ENCODE measurements around the gene GGCX.
"Not testable (repeated sequence)": the region's sequence is repeated elsewhere in the genome, so short reads cannot be mapped to it uniquely, and the experiment has no call there.

Gene GGCX

DNA sequence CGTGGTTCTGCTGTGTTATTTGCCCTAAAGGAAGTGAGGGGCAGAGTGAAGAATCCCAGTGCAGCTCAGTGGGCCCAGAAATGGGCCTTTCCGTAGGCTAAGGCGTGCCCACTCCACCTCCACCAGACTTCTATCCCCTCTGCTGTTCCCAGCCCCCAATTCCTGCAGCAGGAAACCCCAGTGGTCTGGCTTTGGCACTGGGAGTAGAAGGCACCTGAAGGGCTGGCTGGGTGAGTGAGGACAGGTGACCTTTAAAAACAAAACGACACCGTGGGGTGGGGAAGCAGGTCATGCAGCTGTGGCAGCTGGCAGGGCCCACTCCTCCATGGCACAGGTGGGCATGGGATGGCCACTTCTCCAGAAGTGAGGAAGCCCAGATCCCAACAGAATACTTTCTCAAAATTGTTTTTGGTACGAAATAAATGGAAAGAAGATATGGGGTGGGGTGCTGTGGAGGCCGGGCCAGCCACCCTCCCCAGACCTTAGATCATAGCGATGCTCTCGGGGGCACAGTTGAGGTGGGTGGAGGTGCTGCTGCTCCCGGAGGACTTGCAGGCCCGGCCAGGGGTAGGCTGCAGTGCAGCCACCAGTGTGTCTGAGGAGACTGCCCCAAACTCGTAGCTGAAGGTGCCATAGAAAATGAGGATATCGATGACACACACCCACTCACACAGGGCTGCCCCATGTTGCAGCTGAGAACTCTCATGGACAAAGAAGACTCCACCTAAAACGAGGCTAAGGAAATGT, 37.5 kb upstream of the GGCX start:
- Histone ChIP-seq H3K9ac (ENCODE audit: low read depth, low read length) (no peak overlapping the region), H3K4me1 (ENCODE audit: insufficient read depth, low read length) (no peaks in the 10 kb centered on the region), H3K36me3 (ENCODE audit: insufficient read depth, low read length) (peaks cover 2% of the 10 kb centered on the region; the same call in 1 of the 2 replicates), H3K9me3 (ENCODE audit: control insufficient read depth, insufficient read depth, low read length) (no peaks in the 10 kb centered on the region)

DNA sequence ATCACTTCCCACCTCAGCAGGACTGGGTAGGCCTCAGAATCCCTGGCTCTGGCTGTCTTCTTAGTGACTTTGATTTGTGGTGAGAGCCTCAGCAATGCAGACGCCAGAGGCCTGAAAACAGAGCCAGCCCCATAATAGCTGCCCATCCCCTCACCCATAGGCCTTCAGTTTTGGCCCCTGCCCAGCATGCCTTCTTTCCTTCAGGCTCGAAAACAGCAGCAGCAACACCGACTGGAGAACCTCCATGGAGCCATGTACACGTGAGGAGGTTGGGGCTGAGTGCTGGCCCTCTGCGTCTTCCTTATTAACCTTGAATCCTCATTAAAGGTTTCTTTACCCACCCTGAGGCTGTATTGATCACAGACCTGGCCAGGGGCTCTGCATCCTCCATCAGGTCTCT, 35.9 kb upstream of the GGCX start:
- Histone ChIP-seq H3K9me3 (ENCODE audit: control insufficient read depth, insufficient read depth, low read length) (no peaks in the 10 kb centered on the region), H3K36me3 (ENCODE audit: insufficient read depth, low read length) (peaks cover 2% of the 10 kb centered on the region; the same call in 1 of the 2 replicates), H3K9ac (ENCODE audit: low read depth, low read length) (no peak overlapping the region), H3K4me1 (ENCODE audit: insufficient read depth, low read length) (no peaks in the 10 kb centered on the region)

DNA sequence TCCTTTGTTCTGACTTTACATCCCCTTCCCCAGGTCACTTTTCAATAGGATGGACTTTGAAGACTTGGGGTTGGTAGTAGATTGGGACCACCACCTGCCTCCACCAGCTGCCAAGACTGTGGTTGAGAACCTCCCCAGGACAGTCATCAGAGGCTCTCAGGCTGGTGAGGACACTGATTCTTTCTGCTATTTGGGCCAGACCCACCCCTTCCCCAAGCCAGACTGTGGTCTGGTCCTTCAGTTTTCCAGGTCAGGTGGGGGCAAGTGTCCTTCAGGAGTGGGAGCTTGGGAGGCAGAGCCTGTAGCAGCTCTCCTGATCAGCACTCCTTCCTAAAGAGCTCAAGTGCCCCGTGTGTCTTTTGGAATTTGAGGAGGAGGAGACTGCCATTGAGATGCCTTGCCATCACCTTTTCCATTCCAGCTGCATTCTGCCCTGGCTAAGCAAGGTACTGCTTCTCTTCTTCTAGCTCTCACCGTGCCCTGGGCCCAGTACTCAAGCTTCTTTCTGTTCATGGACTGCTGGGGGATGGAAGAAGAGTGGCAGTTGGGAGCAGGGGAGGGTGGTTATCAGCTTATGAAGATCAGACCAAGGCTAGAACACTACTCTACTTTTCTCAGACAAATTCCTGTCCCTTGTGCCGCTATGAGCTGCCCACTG, 35.3 kb upstream of the GGCX start:
- Histone ChIP-seq H3K9me3 (ENCODE audit: control insufficient read depth, insufficient read depth, low read length) (no peaks in the 10 kb centered on the region), H3K4me1 (ENCODE audit: insufficient read depth, low read length) (no peaks in the 10 kb centered on the region), H3K9ac (ENCODE audit: low read depth, low read length) (peak overlapping the region; percentile 75; the same call in 1 of the 2 replicates), H3K36me3 (ENCODE audit: insufficient read depth, low read length) (peaks cover 2% of the 10 kb centered on the region; the same call in 1 of the 2 replicates)

DNA sequence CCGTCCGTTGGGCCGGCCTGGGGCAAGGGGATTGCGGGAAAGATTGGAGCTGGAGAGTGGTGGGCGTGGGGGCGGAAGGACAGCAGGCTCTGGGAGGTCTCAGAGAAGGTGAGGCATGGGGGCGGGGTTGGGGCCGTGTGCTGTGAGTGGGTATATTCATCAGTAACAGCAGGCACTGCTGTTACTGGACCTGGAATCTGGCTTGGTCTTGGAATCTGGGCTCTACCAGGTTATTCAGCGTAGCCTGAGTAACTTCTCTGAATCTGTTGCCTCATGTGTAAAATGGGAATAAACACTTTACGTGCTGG, 34.7 kb upstream of the GGCX start:
- Histone ChIP-seq H3K36me3 (ENCODE audit: insufficient read depth, low read length) (peaks cover 2% of the 10 kb centered on the region; the same call in 1 of the 2 replicates), H3K4me1 (ENCODE audit: insufficient read depth, low read length) (no peaks in the 10 kb centered on the region), H3K9me3 (ENCODE audit: control insufficient read depth, insufficient read depth, low read length) (no peaks in the 10 kb centered on the region)

DNA sequence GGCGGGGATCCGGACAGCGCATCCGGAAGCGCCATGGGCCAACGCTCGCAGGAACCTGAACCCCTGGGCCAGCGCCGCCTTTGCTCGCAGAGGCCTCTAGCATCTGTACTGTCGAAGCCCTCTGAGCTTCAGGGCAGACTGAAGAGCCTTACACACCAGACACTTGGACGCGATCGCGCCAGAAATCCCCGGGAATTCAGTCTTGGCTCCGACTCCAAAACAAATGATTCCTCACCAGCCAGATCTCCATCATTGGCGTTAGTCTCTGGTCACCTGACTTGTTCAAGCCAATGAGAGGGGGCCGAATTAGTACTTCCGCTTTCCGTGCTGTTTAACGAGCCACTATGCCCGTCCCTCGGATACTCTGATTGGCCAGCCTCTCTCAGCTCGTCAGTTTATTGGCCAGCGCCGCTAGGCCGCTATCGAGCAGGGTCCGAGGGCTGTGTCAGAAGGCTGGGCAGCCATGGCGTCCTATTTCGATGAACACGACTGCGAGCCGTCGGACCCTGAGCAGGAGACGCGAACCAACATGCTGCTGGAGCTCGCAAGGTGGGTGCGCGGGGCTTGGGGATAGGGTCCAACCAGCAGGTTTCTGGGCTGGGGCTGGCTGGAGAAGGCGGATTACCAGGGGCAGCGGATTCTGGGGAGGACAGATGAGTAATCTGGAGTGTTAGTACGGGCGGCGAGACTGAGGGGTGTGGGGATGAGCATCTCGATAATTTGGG, 34.2 kb upstream of the GGCX start, which contains the start of gene RNF181:
Gene RNF181 (plus strand): TSS at position 445 of the 725 bp plus-strand sequence. CDS start 19 bp downstream, at position 464.
- Histone ChIP-seq H3K9ac (ENCODE audit: low read depth, low read length) (peak within 1 kb of the TSS; percentile 75), H3K9me3 (ENCODE audit: control insufficient read depth, insufficient read depth, low read length) (no peaks in the 10 kb centered on the region), H3K36me3 (ENCODE audit: insufficient read depth, low read length) (peaks cover 2% of the 10 kb centered on the region; the same call in 1 of the 2 replicates), H3K4me1 (ENCODE audit: insufficient read depth, low read length) (no peaks in the 10 kb centered on the region)

More for the DNA sequence above, 34.7 kb upstream of the GGCX start:
- peak overlapping the region; percentile 75 for H3K9ac ChIP-seq (ENCODE audit: low read depth, low read length)

DNA sequence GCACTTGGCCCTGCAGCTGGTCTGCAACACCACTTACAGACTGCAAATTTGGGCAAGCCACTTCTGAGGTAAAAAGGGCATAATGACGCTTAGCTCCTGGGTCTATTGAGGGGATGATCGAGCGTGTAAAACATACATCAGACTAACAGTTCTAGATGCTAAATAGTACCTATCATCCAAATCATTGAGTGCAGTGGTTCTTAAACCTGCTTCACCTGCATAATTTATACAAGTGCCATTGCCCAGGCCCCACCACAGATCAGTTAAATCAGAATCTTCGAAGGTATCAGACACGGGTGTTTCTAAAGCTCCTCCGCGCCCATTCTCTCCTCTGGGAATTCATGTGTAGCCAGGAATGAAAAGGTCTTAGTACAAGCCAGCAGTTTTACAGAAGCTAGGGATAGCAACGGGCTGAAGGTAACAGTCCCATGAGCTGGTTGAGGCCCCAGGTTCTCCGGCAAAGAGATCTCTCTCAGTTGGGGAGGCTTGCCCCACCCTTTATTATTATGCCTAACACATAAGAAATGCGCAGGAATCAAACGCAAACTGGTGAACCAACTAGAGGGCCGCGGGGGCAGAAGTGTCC, 33.5 kb upstream of the GGCX start:
- Histone ChIP-seq H3K36me3 (ENCODE audit: insufficient read depth, low read length) (peaks cover 2% of the 10 kb centered on the region; the same call in 1 of the 2 replicates), H3K4me1 (ENCODE audit: insufficient read depth, low read length) (no peaks in the 10 kb centered on the region), H3K9ac (ENCODE audit: low read depth, low read length) (peak overlapping the region; percentile 75), H3K9me3 (ENCODE audit: control insufficient read depth, insufficient read depth, low read length) (no peaks in the 10 kb centered on the region)

DNA sequence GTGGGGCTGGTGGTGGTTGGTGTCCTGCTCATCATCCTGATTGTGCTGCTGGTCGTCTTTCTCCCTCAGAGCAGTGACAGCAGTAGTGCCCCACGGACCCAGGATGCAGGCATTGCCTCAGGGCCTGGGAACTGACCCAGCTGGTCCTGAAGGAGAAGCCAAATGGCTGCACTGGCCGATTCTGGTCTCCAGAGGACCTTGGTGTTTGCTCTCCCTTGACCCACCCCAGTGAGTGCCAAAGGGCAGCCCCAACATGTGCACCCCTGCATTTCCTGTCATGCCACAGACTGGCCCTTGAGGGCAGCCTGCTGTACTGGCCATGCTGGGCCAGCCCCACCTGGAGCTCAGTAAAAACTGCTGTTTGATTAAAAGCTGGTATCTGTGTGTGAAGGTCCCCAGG, 31.7 kb upstream of the GGCX start:
- H3K9me3 ChIP-seq (ENCODE audit: control insufficient read depth, insufficient read depth, low read length): no peaks in the 10 kb centered on the region
- no peaks in the 10 kb centered on the region for H3K4me1 ChIP-seq (ENCODE audit: insufficient read depth, low read length)
- H3K36me3 ChIP-seq (ENCODE audit: insufficient read depth, low read length): peaks cover 2% of the 10 kb centered on the region; the same call in 1 of the 2 replicates
- H3K9ac ChIP-seq (ENCODE audit: low read depth, low read length): no peak overlapping the region

DNA sequence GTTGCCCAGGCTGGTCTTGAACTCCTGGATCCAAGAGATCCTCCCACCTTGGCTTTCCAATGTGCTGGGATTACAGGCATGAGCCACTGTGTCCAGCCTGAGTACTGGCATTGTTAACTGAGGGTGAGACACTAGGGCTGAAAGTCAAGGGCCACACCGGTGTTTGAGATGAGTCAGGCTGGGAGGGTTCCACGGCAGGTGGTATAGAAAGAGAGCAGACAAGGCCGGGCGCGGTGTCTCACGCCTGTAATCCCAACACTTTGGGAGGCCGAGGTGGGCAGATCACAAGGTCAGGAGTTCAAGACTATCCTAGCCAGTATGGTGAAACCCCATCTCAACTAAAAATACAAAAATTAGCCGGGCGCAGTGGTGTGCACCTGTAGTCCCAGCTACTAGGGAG, 31.0 kb upstream of the GGCX start:
- not testable (repeated sequence) for H3K4me1 ChIP-seq (ENCODE audit: insufficient read depth, low read length)

DNA sequence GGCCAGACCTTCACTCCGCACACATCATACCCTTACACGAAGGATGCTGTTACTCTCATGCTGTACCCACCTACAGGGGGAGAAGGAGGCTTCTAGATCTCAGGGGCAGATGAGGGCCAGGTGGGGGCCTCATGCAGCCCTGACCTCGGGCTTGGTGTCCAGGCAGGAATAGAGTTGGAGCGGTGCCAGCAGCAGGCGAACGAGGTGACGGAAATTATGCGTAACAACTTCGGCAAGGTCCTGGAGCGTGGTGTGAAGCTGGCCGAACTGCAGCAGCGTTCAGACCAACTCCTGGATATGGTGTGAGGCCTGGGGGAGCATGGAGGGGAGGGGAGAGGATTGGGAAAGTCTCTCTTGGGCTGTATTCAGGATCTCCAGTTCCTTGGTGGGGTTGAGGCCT, 30.3 kb upstream of the GGCX start:
- no peaks in the 10 kb centered on the region for H3K9me3 ChIP-seq (ENCODE audit: control insufficient read depth, insufficient read depth, low read length)
- no peak overlapping the region for H3K9ac ChIP-seq (ENCODE audit: low read depth, low read length)
- H3K36me3 ChIP-seq (ENCODE audit: insufficient read depth, low read length): no peaks in the 10 kb centered on the region
- H3K4me1 ChIP-seq (ENCODE audit: insufficient read depth, low read length): no peaks in the 10 kb centered on the region

More for the DNA sequence above, 31.0 kb upstream of the GGCX start:
- not testable (repeated sequence) for H3K9me3 ChIP-seq (ENCODE audit: control insufficient read depth, insufficient read depth, low read length); H3K9ac ChIP-seq (ENCODE audit: low read depth, low read length); H3K36me3 ChIP-seq (ENCODE audit: insufficient read depth, low read length)

DNA sequence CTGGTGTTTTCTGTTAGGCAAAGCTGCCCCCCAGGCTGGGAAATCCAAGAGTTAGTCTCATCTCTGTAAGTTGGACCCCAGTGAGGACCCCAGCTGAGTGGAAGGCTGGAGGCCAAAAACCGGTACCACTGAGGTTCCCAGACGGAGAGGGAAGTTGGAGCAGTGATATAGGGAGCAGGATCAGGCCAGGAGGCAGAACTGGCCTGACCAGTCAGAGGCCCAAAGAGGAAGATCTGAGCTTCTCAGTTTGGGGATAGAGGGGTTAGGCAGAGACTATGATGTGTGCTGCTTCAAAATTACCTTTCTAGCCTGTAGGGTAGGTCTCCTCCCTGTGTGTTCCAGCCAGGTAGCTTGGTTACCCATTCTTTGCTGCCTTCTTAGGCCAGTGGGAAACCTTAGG, 29.7 kb upstream of the GGCX start:
- Histone ChIP-seq H3K36me3 (ENCODE audit: insufficient read depth, low read length) (no peaks in the 10 kb centered on the region), H3K4me1 (ENCODE audit: insufficient read depth, low read length) (peaks cover under 1% of the 10 kb centered on the region), H3K9ac (ENCODE audit: low read depth, low read length) (no peak overlapping the region), H3K9me3 (ENCODE audit: control insufficient read depth, insufficient read depth, low read length) (no peaks in the 10 kb centered on the region)

DNA sequence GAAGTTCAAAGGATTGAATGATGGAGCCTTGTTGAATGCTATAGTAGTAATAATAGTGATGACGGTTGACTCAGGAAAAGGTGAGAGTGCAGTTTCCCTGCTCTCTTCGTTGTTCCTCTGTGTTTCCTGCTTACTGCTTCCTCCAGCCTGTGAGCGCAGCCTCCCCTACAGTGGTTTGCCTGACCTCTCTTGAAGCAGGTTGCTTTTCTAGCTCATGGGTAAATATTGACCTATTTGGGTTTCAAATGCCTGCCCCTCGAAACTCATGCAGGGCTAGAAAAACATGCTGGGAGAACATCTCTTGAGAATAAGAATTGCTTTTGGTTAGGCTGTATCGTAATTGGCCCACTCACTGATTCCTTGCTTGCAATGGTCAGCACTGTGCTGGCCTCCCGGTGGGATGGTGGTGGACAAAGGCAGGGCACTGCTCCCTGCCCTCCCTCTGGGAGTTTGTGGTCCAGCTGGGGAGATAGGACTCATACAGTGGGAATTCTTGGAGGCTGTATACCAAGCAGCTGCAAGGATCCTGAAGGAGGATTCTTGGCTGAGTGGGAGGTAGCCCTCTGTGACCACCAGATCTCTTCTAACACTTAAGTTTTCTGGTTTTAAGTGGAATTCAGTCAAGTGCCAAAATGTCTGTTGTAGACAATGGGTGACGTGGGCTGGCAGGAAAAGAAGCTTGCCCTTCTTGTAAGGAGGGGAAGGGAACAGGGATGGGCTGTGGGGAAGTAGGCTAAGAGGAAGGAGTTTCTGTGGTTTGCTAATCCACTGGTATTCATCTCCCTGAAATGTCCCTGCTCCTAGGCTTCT, 28.9 kb upstream of the GGCX start:
- H3K9me3 ChIP-seq (ENCODE audit: control insufficient read depth, insufficient read depth, low read length): no peaks in the 10 kb centered on the region
- H3K4me1 ChIP-seq (ENCODE audit: insufficient read depth, low read length): peaks cover 8% of the 10 kb centered on the region
- no peaks in the 10 kb centered on the region for H3K36me3 ChIP-seq (ENCODE audit: insufficient read depth, low read length)
- no peak overlapping the region for H3K9ac ChIP-seq (ENCODE audit: low read depth, low read length)

DNA sequence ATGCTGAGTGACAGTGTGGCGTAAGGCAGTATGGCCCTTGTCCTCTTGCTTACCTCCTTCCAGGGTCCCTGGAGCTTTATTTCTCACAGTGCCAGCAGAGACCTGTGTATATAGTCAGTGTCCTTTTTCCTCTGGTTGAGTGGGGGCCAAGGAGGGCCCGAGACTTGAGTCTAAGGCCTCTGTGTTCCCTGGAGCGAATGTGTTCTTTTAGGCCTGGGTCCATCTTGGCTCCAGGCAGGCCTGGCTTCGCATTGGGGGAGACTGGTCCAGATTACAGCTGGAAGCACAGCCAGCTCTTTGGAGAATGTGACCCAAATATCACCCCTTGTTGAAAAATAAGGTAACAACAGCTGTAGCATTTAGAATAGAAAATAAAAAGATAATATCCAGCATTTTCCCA, 27.9 kb upstream of the GGCX start:
- Histone ChIP-seq H3K9me3 (ENCODE audit: control insufficient read depth, insufficient read depth, low read length) (no peaks in the 10 kb centered on the region), H3K4me1 (ENCODE audit: insufficient read depth, low read length) (peaks cover 14% of the 10 kb centered on the region), H3K36me3 (ENCODE audit: insufficient read depth, low read length) (no peaks in the 10 kb centered on the region), H3K9ac (ENCODE audit: low read depth, low read length) (no peak overlapping the region)

DNA sequence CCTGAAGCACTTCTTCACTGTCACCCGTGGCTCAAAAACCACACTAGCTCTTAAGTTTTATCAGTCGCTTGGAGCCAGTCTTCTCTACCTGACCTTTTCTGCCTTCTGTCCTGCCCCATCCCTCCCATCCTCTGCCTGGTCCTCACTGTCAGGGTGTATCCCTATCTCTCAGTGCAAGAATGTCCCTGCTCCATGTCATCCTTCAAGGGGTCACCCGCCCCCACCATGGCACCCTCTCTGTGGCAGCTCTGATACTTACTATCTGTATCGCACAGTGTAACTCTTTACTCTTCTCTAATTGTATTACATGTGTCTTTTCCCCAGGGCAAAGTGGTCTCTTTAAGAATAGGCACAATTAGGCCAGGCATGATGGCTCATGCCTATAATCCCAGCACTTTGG, 27.4 kb upstream of the GGCX start:
- Histone ChIP-seq H3K4me1 (ENCODE audit: insufficient read depth, low read length) (peaks cover 14% of the 10 kb centered on the region), H3K9me3 (ENCODE audit: control insufficient read depth, insufficient read depth, low read length) (no peaks in the 10 kb centered on the region), H3K9ac (ENCODE audit: low read depth, low read length) (no peak overlapping the region), H3K36me3 (ENCODE audit: insufficient read depth, low read length) (no peaks in the 10 kb centered on the region)

DNA sequence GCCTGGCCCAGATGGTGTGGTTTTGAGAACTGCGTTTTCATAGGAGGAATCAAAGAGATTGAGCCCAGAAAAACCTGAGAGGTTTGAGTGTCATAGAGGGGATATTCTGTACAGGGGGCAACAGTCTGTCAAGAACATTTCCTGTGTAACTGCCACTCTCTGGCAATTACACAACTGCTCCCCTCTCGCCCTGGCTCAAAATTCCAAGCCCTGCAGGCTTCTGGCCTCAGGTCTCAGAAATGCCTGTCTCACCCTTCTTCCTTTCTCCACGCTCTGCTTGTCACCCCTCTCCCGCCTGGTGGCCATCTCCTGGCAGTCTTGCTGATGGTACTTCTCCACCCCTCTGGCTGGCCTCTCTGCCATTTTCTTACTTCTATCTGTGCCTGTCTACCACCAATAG, 26.9 kb upstream of the GGCX start:
- no peak overlapping the region for H3K9ac ChIP-seq (ENCODE audit: low read depth, low read length)
- no peaks in the 10 kb centered on the region for H3K9me3 ChIP-seq (ENCODE audit: control insufficient read depth, insufficient read depth, low read length)
- H3K4me1 ChIP-seq (ENCODE audit: insufficient read depth, low read length): peaks cover 14% of the 10 kb centered on the region
- no peaks in the 10 kb centered on the region for H3K36me3 ChIP-seq (ENCODE audit: insufficient read depth, low read length)

All from ES-I3 (cell line).